GM18502 (cell line): Measurements from ENCODE around the gene CREB3L1.

Source experiments
- ATAC-seq: cut with Tn5 transposase; IDR thresholded peaks from one replicate; pipeline ENCODE4 v1.9.1; 2021; ENCODE audit warnings: mild to moderate bottlenecking; ENCODE audit not compliant: unreplicated experiment, poor library complexity

The CREB3L1 gene

GRCh38 chr11:46315033-46315738, 37.7 kb downstream of the CREB3L1 start:
- no peak for ATAC-seq

DNA sequence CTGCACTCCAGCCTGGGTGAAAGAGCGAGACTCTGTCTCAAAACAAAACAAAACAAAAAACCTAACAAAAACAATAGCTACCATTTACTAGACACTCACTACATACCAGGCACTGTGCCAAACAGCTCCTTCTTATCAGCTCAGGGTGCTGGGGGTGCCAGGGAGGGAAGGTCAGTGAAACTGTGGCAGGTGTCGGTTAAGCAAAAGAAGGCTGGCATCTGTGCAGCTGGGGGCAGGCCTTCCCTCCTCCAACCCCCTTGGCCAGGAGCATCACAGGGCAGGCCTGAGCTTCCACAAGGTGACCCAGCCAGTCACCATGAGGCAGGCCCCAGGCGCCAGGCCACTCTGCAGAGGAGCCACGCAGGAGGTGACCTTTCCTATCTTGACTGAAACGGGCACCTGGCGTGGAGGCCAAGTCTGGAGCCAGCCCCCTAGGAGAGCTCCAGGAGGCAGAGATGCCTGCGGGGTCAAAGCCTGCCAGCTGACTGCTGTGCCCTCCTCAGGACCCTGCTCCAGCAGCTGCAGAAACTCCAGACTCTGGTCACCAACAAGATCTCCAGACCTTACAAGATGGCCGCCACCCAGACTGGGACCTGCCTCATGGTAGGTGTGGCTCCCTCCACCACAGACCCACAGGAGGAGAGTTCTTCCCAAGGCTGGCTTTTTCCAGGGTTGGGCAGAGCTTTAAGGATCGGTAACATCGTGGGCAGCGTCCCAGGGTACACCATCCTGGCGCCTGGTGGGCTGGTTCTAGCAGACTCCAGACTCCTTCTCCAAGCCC, 38.5 kb downstream of the CREB3L1 start:
- no peak for ATAC-seq

DNA sequence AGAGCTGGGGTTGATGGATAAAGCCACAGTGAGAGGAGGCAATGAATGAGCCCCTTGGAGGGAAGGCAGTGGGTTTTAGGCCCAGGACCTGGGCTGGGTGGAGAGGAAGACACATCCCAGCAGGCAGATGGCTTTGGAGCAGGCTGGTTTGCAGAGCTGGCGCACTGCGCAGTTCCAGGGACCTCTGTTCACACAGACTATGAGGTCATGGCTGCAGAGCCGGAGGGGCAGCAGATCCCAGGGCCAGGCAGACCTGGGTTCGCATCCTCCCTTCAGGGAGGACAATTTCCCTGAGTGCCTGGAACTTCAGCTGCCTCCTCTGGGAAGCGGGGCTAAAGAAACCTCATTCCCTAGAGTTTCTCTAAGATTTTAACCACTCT, 41.6 kb downstream of the CREB3L1 start:
- no peak for ATAC-seq

- no peak for ATAC-seq
Observed at GRCh38 chr11:46321757-46322156, 44.3 kb downstream of the CREB3L1 start.

DNA sequence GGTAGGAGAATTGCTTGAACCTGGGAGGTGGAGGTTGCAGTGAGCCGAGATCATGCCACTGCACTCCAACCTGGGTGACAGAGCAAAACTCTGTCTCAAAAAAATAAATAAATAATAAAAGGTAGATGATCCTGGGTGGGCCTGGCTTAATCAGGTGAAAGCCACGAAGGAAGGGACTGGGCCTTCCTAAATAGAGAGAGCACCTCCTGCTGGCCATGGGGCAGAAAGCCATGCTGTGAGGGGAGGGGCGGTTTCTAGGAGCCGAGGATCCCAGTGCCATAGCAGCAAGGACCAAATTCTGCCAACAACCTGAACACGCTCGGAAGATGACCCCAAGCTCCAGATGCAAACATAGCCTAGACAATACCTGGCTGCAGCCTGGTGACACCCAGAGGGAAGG, 45.3 kb downstream of the CREB3L1 start:
- ATAC-seq = no peak

DNA sequence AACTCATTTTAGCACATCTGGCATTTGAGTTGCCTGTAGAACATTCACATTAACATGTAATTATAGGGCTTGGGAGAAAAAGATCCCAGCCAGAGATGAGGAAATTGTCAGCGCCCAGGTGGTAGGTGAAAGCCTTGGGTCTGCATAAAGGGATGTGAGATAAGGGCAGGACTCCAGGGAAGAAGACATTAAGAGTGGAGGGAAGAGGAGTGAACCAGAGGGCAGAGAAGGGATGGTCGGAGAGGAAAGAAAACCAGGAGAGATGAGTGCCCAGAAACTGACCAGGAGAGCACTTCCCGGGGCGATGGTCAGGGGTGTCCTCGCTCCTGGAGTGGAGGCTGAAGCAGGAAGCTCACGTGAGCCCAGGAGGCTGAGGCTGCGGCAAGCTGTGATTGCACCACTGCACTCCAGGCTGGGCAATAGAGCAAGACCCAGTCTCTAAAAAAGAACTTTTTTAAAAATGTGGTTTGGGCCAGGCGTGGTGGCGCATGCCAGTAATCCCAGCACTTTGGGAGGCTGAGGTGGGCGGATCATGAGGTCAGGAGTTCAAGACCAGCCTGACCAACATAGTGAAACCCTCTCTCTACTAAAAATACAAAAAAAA, 49.5 kb downstream of the CREB3L1 start:
- no peak for ATAC-seq

DNA sequence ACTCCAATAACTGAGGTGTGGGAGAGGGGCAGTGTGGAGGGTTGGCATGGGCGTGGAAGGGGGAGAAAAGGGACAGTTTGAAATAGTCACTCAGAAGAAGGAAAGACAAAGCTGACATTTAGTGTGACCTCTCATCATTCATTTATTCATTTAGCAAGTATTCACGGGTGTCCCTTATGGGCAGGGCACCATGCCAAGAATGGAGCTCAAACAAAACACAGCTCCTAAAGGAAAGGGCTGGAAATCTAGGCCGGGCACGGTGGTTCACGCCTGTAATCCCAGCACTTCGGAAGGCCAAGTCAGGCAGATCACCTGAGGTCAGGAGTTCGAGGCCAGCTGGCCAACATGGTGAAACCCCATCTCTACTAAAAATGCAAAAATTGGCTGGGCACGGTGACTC, 50.4 kb downstream of the CREB3L1 start:
- ATAC-seq = no peak

DNA sequence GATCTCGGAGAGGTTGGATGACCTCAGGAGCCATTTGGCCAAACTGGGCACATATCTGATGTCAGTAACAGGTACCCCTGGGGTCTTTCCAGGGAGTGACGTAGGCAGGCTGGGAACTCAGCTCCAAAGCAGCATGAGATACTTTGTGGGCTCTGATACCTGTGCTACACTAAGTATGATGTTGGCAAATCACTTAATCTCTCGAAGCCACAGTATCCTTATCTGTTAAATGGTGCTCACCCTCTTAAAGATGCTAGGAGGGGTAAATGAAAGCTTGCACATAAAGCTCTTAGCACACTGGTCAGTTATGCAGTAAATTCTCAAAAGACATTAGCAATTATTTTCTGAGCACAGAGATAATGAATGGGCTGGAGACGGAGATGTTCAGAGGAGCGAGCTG, 52.7 kb downstream of the CREB3L1 start:
- no peak for ATAC-seq

GRCh38 chr11:46330563-46331281, 53.3 kb downstream of the CREB3L1 start:
- no peak for ATAC-seq

DNA sequence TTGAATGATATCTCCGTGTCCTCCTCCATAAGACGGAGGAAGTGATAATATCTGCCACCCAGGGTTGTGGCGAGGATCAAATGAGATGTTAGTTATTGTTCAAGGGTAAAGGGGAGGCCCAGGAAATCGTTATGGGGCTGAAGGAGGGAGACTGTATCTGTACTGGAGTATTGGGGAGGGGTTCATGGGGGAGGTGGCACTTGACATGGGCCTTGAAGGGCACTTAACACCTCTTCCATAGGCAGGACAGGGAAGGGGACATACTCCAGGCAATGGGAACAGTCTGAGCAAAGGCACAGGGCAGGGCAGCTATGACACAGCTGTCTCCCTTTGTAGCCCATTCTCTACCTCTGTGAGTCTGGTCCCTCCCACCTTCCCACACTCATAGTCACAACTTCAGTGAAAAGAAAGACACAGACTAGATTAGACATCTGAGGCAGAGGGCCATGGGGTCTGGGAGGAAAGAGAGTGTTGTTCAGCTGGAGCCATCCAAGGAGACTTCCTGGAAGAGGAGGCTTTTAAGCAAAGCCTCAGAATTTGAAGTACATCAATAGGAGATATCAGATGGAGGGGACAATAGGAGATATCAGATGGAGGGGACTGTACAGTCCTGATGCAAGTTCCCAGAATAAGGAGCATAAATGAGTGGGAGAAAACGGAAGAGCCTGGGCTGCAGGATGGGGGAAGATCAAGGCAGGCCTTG, 54.0 kb downstream of the CREB3L1 start:
- no peak for ATAC-seq

GRCh38 chr11:46332093-46332567, 54.7 kb downstream of the CREB3L1 start:
- no peak for ATAC-seq

GRCh38 chr11:46332568-46333393, 55.3 kb downstream of the CREB3L1 start:
- no peak for ATAC-seq

- ATAC-seq = no peak
Observed at GRCh38 chr11:46333394-46333947, 56.0 kb downstream of the CREB3L1 start.

- no peak for ATAC-seq
Observed at GRCh38 chr11:46334211-46334610, 56.7 kb downstream of the CREB3L1 start.

DNA sequence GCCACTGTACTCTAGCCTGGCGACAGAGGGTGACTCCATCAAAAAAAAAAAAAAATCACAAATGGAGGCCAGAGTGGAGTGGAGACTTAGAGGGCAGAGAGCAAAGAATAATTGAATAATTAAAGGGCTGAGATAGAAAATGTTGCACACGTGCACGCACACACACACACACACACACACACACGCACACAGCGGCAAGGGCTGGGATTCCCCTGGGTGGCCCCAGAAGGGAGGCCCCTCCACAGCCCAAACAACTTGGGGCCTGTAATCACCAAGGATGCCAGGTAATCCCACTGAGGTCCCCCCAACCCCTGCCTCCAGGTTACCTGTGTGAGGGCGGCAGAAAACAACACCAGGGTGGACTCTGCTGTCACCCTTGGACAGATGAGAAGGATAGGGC, 57.8 kb downstream of the CREB3L1 start:
- no peak for ATAC-seq

GRCh38 chr11:46335890-46336562, 58.6 kb downstream of the CREB3L1 start:
- ATAC-seq = no peak

GRCh38 chr11:46336563-46337180, 59.2 kb downstream of the CREB3L1 start:
- no peak for ATAC-seq
